Smooth muscle cell (in vitro differentiated cells): ENCODE data around the gene SF1. TPM values are rescaled to one million over a fixed set of nuclear protein-coding genes. Genes with fewer than 3 reads are reported as not detected.

Source experiments
- DNase-seq: peaks from one replicate; lab custom pipeline; 2025; ENCODE audit not compliant: unreplicated experiment; lab: John Stamatoyannopoulos, UW
- H2AFZ ChIP-seq: fragments of 200-600 bp; sonication (generic); 2 replicates; pipeline ENCODE4 v1.6.0; 2016; ENCODE audit warnings: antibody characterized with exemption, low read depth, mild to moderate bottlenecking
- H3F3A ChIP-seq: fragments of 200-600 bp; sonication (generic); 2 replicates; pipeline ENCODE4 v1.6.0; 2017; ENCODE audit warnings: antibody characterized with exemption, low read depth
- H3K27ac ChIP-seq: fragments of 200-600 bp; sonication (generic); 2 replicates; pipeline ENCODE4 v1.5.1; 2016; ENCODE audit warnings: low read depth, mild to moderate bottlenecking
- H3K27me3 ChIP-seq: fragments of 200-600 bp; sonication (generic); 2 replicates; pipeline ENCODE4 v1.6.1; 2016; ENCODE audit warnings: low read depth, mild to moderate bottlenecking
- H3K36me3 ChIP-seq: fragments of 200-600 bp; sonication (generic); 2 replicates; pipeline ENCODE4 v1.5.1; 2016; ENCODE audit warnings: low read depth
- H3K4me1 ChIP-seq: fragments of 200-600 bp; sonication (generic); 2 replicates; pipeline ENCODE4 v1.5.1; 2016; ENCODE audit warnings: low read depth
- H3K4me2 ChIP-seq: fragments of 200-600 bp; sonication (generic); 2 replicates; pipeline ENCODE4 v1.6.0; 2016; ENCODE audit warnings: mild to moderate bottlenecking
- H3K4me3 ChIP-seq: fragments of 200-600 bp; sonication (generic); 2 replicates; pipeline ENCODE4 v1.5.1; 2016; ENCODE audit warnings: mild to moderate bottlenecking
- H3K79me2 ChIP-seq: fragments of 200-600 bp; sonication (generic); 2 replicates; pipeline ENCODE4 v1.6.0; 2016; ENCODE audit warnings: low read depth, mild to moderate bottlenecking
- H3K9ac ChIP-seq: fragments of 200-600 bp; sonication (generic); 2 replicates; pipeline ENCODE4 v1.6.0; 2016; ENCODE audit warnings: low read depth
- H3K9me3 ChIP-seq: fragments of 200-600 bp; sonication (generic); replicated peaks from 2 replicates; pipeline ENCODE4 v1.5.1; 2016; ENCODE audit warnings: low read depth
- H4K20me1 ChIP-seq: fragments of 200-600 bp; sonication (generic); 2 replicates; pipeline ENCODE4 v1.6.0; 2016; ENCODE audit warnings: low read depth
- WGBS: methylation state at CpG from one replicate; pipeline ENCODE4 v1.1.7; 2016; ENCODE audit warnings: low lambda C conversion rate; 5-methylcytosine and 5-hydroxymethylcytosine counted together
- polyA plus RNA-seq: library from polyadenylated mRNA; unstranded; fragments of >200 nt; fragmentation: Nextera tagmentation; extraction: Ambion mirVana; gene quantifications from 2 replicates; pipeline ENCODE4 v1.2.1, GENCODE V29; 2016
- total RNA-seq: library from RNA; depleted of rRNA; stranded (reverse); fragments of >200 nt; gene quantifications from 2 replicates; pipeline ENCODE4 v1.2.3, GENCODE V29; 2014
- TF ChIP-seq, protein P1 (sequence below): fragments of 200-600 bp; sonication (generic); IDR thresholded peaks from 2 replicates; pipeline ENCODE4 v1.5.1; 2017; ENCODE audit warnings: borderline replicate concordance, mild to moderate bottlenecking, antibody characterized with exemption; ENCODE audit not compliant: insufficient read depth, poor library complexity, severe bottlenecking

Gene SF1
- total and polyA plus RNA-seq, 2 experiments from 2014 or later, result 84.2 to 115 TPM

DNA sequence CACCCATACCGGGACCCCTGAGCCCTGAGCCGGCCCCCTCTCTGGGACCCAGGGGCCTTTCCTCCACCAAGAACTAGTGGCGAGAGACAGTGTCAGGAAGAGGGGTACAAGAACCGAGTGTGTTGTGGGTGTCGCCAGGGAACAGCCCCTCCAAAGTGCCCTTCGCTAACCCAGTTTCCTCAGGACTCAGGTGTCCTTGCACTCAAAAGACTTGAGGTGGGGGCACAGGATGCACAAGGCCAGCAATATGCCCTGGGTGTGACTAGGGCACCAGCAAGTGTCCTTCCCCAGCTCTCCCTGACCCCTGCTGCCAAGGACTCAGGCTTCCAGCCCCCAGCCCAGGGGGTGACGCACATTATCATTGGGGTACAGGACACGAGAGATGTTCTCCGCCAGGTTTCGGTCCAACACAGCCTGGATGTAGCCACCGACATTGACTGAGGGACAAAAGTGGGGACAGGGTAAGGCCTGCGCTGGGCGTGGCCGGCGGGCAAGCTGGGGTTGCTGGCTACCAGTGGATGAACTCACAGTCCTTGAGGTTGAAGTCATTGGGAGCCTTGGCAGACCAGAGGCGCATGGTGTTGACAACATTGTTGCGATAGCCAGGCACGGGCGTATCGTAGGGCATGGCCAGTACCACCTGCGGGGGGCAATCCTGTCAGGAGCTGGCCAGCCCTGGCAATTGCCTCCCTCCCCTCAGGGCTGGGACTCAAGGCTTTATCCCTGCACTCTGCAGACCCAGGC, 23.3 kb downstream of the SF1 start:
- DNase-seq, result no peak

DNA sequence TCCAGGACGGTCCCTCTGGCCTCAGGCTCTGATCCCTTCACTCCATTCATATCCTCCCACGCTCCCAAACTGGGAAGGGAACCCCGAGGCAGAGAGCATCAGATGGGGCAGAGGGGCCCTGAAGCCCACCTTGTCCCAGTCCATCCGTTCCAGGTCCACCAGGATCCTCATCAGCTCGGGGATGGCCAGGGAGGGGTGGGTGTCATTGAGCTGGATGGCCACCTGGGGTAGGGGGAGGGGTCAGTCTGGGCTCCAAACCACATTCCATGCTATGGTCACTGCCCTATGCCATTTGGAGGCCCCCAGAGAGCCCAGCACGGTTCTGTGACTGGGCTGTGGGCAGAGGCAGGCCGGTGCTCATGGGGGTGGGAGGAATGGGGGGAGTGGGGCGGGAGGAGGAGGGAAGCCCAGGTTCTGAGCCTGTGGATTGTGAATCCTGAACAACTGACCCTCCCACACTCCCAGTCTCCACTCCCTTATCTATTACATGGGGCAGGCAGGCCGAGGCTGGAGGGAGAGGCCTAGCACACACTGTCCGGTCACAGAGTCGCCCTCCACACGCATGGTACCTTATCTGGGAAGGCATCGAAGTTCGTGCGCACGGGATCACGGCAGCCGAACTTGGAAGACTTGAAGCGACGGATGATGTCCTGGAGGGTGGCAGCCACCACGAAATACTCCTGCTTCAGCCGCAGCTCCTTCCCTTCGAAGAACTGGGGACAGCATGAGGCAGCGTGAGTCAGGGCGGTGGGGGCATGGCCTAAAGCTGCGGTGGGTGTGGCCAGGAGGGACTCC, 24.0 kb downstream of the SF1 start:
- Histone ChIP-seq H3K4me1 (no peaks in the 10 kb centered on the region), H3K27ac (no peak overlapping the region), H3K4me3 (no peak overlapping the region), H2AFZ (no peak overlapping the region), H3K36me3 (no peaks in the 10 kb centered on the region), H3K9ac (no peak overlapping the region), H3F3A (no peaks in the 10 kb centered on the region), H4K20me1 (no peaks in the 10 kb centered on the region), H3K4me2 (no peak overlapping the region), H3K27me3 (no peaks in the 10 kb centered on the region), H3K79me2 (no peaks in the 10 kb centered on the region), H3K9me3 (no peaks in the 10 kb centered on the region)
- DNase-seq, result no peak
- TF ChIP-seq, protein P1, sequence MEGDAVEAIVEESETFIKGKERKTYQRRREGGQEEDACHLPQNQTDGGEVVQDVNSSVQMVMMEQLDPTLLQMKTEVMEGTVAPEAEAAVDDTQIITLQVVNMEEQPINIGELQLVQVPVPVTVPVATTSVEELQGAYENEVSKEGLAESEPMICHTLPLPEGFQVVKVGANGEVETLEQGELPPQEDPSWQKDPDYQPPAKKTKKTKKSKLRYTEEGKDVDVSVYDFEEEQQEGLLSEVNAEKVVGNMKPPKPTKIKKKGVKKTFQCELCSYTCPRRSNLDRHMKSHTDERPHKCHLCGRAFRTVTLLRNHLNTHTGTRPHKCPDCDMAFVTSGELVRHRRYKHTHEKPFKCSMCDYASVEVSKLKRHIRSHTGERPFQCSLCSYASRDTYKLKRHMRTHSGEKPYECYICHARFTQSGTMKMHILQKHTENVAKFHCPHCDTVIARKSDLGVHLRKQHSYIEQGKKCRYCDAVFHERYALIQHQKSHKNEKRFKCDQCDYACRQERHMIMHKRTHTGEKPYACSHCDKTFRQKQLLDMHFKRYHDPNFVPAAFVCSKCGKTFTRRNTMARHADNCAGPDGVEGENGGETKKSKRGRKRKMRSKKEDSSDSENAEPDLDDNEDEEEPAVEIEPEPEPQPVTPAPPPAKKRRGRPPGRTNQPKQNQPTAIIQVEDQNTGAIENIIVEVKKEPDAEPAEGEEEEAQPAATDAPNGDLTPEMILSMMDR, result no peak
- WGBS, result 86% methylated on average over 24 of the region's 26 CpGs

More for the DNA sequence above, 23.3 kb downstream of the SF1 start:
- H2AFZ ChIP-seq, result no peak overlapping the region
- no peaks in the 10 kb centered on the region for H3K27me3 ChIP-seq
- peaks cover 7% of the 10 kb centered on the region for H3K4me1 ChIP-seq
- no peak overlapping the region for H3K9ac ChIP-seq
- peaks cover 1% of the 10 kb centered on the region for H4K20me1 ChIP-seq
- TF ChIP-seq, protein P1, result no peak
- H3F3A ChIP-seq, result no peaks in the 10 kb centered on the region
- no peaks in the 10 kb centered on the region for H3K36me3 ChIP-seq
- no peak overlapping the region for H3K4me3 ChIP-seq
- H3K4me2 ChIP-seq, result no peak overlapping the region
- no peaks in the 10 kb centered on the region for H3K9me3 ChIP-seq
- H3K79me2 ChIP-seq, result no peaks in the 10 kb centered on the region
- no peak overlapping the region for H3K27ac ChIP-seq
- WGBS, result 95% methylated on average over 21 of the region's 21 CpGs

DNA sequence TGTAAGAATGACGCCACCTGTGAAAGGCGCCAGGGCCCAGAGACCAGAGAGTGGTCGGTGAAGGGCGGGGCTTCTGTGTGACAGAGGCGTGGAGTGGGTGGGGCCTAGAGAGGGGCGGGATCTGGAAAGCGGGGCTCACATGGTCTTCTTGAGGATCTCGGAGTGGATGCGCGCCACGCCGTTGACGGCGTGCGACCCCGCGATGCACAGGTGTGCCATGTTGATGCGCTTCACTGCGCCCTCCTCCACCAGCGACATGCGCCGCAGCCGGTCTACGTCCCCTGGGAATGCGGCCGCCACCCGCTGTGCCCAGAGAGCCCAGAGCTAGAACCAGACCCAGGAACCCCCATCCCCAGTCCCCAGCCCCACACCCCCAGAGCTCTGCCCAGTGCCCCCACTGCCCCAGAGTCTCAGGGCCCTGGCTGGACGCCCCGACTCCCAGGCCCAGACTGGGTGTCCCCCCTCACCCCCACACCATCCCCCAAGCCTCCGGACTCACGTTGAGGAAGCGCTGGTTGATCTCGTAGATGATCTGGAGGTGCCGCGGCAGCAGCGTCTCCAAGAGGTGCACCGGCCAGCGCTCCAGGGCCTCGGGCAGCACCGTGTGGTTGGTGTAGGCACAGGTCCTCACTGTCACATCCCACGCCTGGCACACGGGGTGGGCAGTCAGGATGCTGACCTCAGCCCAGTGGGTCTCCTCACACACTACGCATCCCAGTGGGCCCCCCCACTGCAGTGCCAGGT, 24.8 kb downstream of the SF1 start:
- TF ChIP-seq, protein P1, result no peak
- no peaks in the 10 kb centered on the region for H3K4me1 ChIP-seq
- no peaks in the 10 kb centered on the region for H3K27me3 ChIP-seq
- no peaks in the 10 kb centered on the region for H3K36me3 ChIP-seq
- no peak overlapping the region for H2AFZ ChIP-seq
- H3K9me3 ChIP-seq, result no peaks in the 10 kb centered on the region
- H4K20me1 ChIP-seq, result no peaks in the 10 kb centered on the region
- no peak overlapping the region for H3K9ac ChIP-seq
- WGBS, result 98% methylated on average over 34 of the region's 43 CpGs
- H3K4me2 ChIP-seq, result no peak overlapping the region
- no peaks in the 10 kb centered on the region for H3K79me2 ChIP-seq
- no peak for DNase-seq
- H3F3A ChIP-seq, result no peaks in the 10 kb centered on the region
- no peak overlapping the region for H3K4me3 ChIP-seq
- H3K27ac ChIP-seq, result no peak overlapping the region
